Right renal pelvis (tissue), 4 donors: Measurements from ENCODE around the gene GRM3. TPM values are rescaled to one million over a fixed set of nuclear protein-coding genes. Genes with fewer than 3 reads are reported as not detected.

Experiments used
- DNase-seq, 4 donors: peaks; one replicate each; pipeline ENCODE4 v3.0.0-alpha.2; 2013; ENCODE audit warnings: low read depth in 4 of 4, low spot score in 3 of 4, missing footprints in 1 of 4
- polyA plus RNA-seq, 4 donors: library from polyadenylated mRNA; unstranded; fragments of 120-200 nt; gene quantifications; one replicate each; pipeline ENCODE4 v1.2.1, GENCODE V29; 2013; ENCODE audit not compliant: insufficient read length in 4 of 4

GRM3 gene
- polyA plus RNA-seq, 4 donors, result 0.07 to 0.33 (median 0.25) TPM

- DNase-seq, result no peak
Observed at GRCh38 chr7:86689363-86689762, 45.7 kb downstream of the GRM3 start.

GRCh38 chr7:86692755-86693154, 49.0 kb downstream of the GRM3 start:
- no peak for DNase-seq

- no peak for DNase-seq
Observed at GRCh38 chr7:86706406-86706805, 62.7 kb downstream of the GRM3 start.

GRCh38 chr7:86708031-86708680, 64.4 kb downstream of the GRM3 start:
- no peak for DNase-seq

- DNase-seq, result no peak
Observed at GRCh38 chr7:86720306-86720705, 76.6 kb downstream of the GRM3 start.

- DNase-seq, result no peak
Observed at GRCh38 chr7:86733783-86734182, 90.1 kb downstream of the GRM3 start.

GRCh38 chr7:86745013-86745745, 101.5 kb downstream of the GRM3 start:
- DNase-seq, result no peak

GRCh38 chr7:86747698-86748097, 104.0 kb downstream of the GRM3 start:
- peak in 3 of 4 donors; percentile 14 to 46 (median 31) for DNase-seq

GRCh38 chr7:86748201-86748600, 104.5 kb downstream of the GRM3 start:
- no peak for DNase-seq

- DNase-seq, result no peak
Observed at GRCh38 chr7:86748843-86749719, 105.4 kb downstream of the GRM3 start.

- DNase-seq, result no peak
Observed at GRCh38 chr7:86749741-86750665, 106.3 kb downstream of the GRM3 start.

- no peak for DNase-seq
Observed at GRCh38 chr7:86760236-86760635, 116.5 kb downstream of the GRM3 start.

- no peak for DNase-seq
Observed at GRCh38 chr7:86762129-86762528, 118.4 kb downstream of the GRM3 start.

GRCh38 chr7:86765931-86766330, 122.2 kb downstream of the GRM3 start:
- DNase-seq, result no peak

GRCh38 chr7:86768394-86768793, 124.7 kb downstream of the GRM3 start:
- DNase-seq, result no peak

GRCh38 chr7:86768967-86769760, 125.5 kb downstream of the GRM3 start:
- DNase-seq, result no peak

- DNase-seq, result no peak
Observed at GRCh38 chr7:86773309-86773708, 129.6 kb downstream of the GRM3 start.

- no peak for DNase-seq
Observed at GRCh38 chr7:86775203-86775602, 131.5 kb downstream of the GRM3 start.

GRCh38 chr7:86776136-86776535, 132.4 kb downstream of the GRM3 start:
- DNase-seq, result no peak
